ENCODE measurements around the gene RAB19.

The RAB19 gene

GRCh38 chr7:140418653-140419052 lies 14.8 kb downstream of the RAB19 start:
- no peak overlapping the region for H3K4me3 ChIP-seq (ENCODE audit: low read depth, low read length)
- no peak for DNase-seq (ENCODE audit: low read depth)
- in situ Hi-C loops (cut with HindIII; ENCODE audit: low sequenced_read_pairs): no loop called here
- no peak for TF ChIP-seq CTCF (IDR thresholded peaks at IDR 0.05; ENCODE audit: low read depth, low read length, missing control alignments)

- H3K4me3 ChIP-seq (ENCODE audit: low read depth, low read length): no peak overlapping the region
- TF ChIP-seq CTCF (IDR thresholded peaks at IDR 0.05; ENCODE audit: low read depth, low read length, missing control alignments): no peak
- in situ Hi-C loops (cut with HindIII; ENCODE audit: low sequenced_read_pairs): no loop called here
Measured at GRCh38 chr7:140421521-140421920, 17.7 kb downstream of the RAB19 start.

GRCh38 chr7:140423501-140423900 lies 19.6 kb downstream of the RAB19 start:
- TF ChIP-seq CTCF (IDR thresholded peaks at IDR 0.05; ENCODE audit: low read depth, low read length, missing control alignments): no peak
- DNase-seq (ENCODE audit: low read depth): no peak
- H3K4me3 ChIP-seq (ENCODE audit: low read depth, low read length): no peak overlapping the region
- in situ Hi-C loops (cut with HindIII; ENCODE audit: low sequenced_read_pairs): no loop called here

More at GRCh38 chr7:140421521-140421920, 17.7 kb downstream of the RAB19 start:
- DNase-seq (ENCODE audit: low read depth): no peak

GRCh38 chr7:140425718-140426117 lies 21.9 kb downstream of the RAB19 start:
- no peak for DNase-seq (ENCODE audit: low read depth)
- in situ Hi-C loops (cut with HindIII; ENCODE audit: low sequenced_read_pairs): no loop called here
- no peak for TF ChIP-seq CTCF (IDR thresholded peaks at IDR 0.05; ENCODE audit: low read depth, low read length, missing control alignments)
- no peak overlapping the region for H3K4me3 ChIP-seq (ENCODE audit: low read depth, low read length)

- in situ Hi-C loops (cut with HindIII; ENCODE audit: low sequenced_read_pairs): no loop called here
Measured at GRCh38 chr7:140426130-140426529, 22.3 kb downstream of the RAB19 start.

GRCh38 chr7:140433396-140433795 lies 29.5 kb downstream of the RAB19 start:
- DNase-seq (ENCODE audit: low read depth): no peak
- H3K4me3 ChIP-seq (ENCODE audit: low read depth, low read length): no peak overlapping the region
- in situ Hi-C loops (cut with HindIII; ENCODE audit: low sequenced_read_pairs): no loop called here
- TF ChIP-seq CTCF (IDR thresholded peaks at IDR 0.05; ENCODE audit: low read depth, low read length, missing control alignments): no peak

More at GRCh38 chr7:140426130-140426529, 22.3 kb downstream of the RAB19 start:
- no peak for TF ChIP-seq CTCF (IDR thresholded peaks at IDR 0.05; ENCODE audit: low read depth, low read length, missing control alignments)
- DNase-seq (ENCODE audit: low read depth): no peak
- H3K4me3 ChIP-seq (ENCODE audit: low read depth, low read length): no peak overlapping the region
